Hematopoietic multipotent progenitor cell treated with erythropoietin and hydrocortisone succinate and interleukin-3 and kit ligand, for 8 days (in vitro differentiated cells): ENCODE results near the gene DPY19L3.
A peak's percentile ranks its signal among the peaks of the same experiment; 100 is the strongest.
"Not testable (repeated sequence)": the region's sequence is repeated elsewhere in the genome, so short reads cannot be mapped to it uniquely, and the experiment has no call there.

Source experiments
- DNase-seq: peaks from one replicate; pipeline ENCODE4 v3.0.0-alpha.2; 2015

The DPY19L3 gene

GRCh38 chr19:32450217-32450616, 44.6 kb downstream of the DPY19L3 start:
- no peak for DNase-seq

GRCh38 chr19:32453736-32454135, 48.2 kb downstream of the DPY19L3 start:
- no peak for DNase-seq

GRCh38 chr19:32456406-32456805, 50.8 kb downstream of the DPY19L3 start:
- no peak for DNase-seq

- DNase-seq: no peak
Observed at GRCh38 chr19:32457571-32458158, 52.1 kb downstream of the DPY19L3 start.

- DNase-seq: no peak
Observed at GRCh38 chr19:32458500-32459123, 53.0 kb downstream of the DPY19L3 start.

- no peak for DNase-seq
Observed at GRCh38 chr19:32459204-32459865, 53.8 kb downstream of the DPY19L3 start.

GRCh38 chr19:32460476-32460875, 54.9 kb downstream of the DPY19L3 start:
- no peak for DNase-seq

- DNase-seq: peak; percentile 52
Observed at GRCh38 chr19:32464279-32464678, 58.7 kb downstream of the DPY19L3 start.

GRCh38 chr19:32465176-32465575, 59.6 kb downstream of the DPY19L3 start:
- no peak for DNase-seq

GRCh38 chr19:32469795-32470194, 64.2 kb downstream of the DPY19L3 start:
- DNase-seq: no peak

GRCh38 chr19:32471095-32471494, 65.5 kb downstream of the DPY19L3 start:
- no peak for DNase-seq

- DNase-seq: no peak
Observed at GRCh38 chr19:32471811-32472210, 66.2 kb downstream of the DPY19L3 start.

- DNase-seq: no peak
Observed at GRCh38 chr19:32475141-32476031, 69.8 kb downstream of the DPY19L3 start.

- DNase-seq: no peak
Observed at GRCh38 chr19:32476032-32476350, 70.4 kb downstream of the DPY19L3 start.

GRCh38 chr19:32480321-32480720, 74.8 kb downstream of the DPY19L3 start:
- no peak for DNase-seq

- DNase-seq: no peak
Observed at GRCh38 chr19:32483574-32483973, 78.0 kb downstream of the DPY19L3 start.

- DNase-seq: no peak
Observed at GRCh38 chr19:32489971-32490370, 84.4 kb downstream of the DPY19L3 start.

GRCh38 chr19:32497391-32497790, 91.8 kb downstream of the DPY19L3 start:
- no peak for DNase-seq

- DNase-seq: no peak
Observed at GRCh38 chr19:32498648-32499200, 93.2 kb downstream of the DPY19L3 start.

- DNase-seq: not testable (repeated sequence)
Observed at GRCh38 chr19:32512498-32512897, 106.9 kb downstream of the DPY19L3 start.

GRCh38 chr19:32519023-32519422, 113.5 kb downstream of the DPY19L3 start:
- DNase-seq: no peak

- no peak for DNase-seq
Observed at GRCh38 chr19:32522967-32523366, 117.4 kb downstream of the DPY19L3 start.

- no peak for DNase-seq
Observed at GRCh38 chr19:32526895-32527294, 121.3 kb downstream of the DPY19L3 start.
